Measurements from ENCODE around the gene RBAK. TPM values are rescaled to one million over a fixed set of nuclear protein-coding genes. Genes with fewer than 3 reads are reported as not detected.

RBAK gene
- total and polyA plus RNA-seq, 2 of the 4 experiments (the other 2 are of a cell fraction) = 2.8 to 8.1 TPM

DNA sequence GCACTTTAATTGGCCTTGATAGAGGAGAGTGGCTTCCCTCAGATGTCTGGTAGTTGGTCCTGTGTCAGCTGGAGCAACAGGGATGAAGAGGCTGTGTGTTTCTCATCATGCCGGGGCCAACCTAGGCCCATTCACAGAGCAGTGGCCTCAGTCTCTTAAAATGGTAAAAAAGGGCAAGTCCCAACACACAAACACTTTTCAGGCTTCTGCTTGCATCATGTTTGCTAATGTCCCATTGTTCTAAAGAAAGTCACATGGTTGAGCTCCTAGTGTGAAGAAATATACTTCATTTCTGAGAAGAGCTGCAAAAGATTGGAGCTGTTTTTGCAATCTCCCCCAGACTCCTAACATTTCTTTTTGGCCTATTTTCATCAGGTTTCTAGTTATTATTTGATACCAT, 40.6 kb upstream of the RBAK start:
- no TSS peak for BruUV-seq (replicated peaks)
- no peak overlapping the region for H3K9ac ChIP-seq (ENCODE audit: low read depth, low read length)
- TF ChIP-seq, protein P1, sequence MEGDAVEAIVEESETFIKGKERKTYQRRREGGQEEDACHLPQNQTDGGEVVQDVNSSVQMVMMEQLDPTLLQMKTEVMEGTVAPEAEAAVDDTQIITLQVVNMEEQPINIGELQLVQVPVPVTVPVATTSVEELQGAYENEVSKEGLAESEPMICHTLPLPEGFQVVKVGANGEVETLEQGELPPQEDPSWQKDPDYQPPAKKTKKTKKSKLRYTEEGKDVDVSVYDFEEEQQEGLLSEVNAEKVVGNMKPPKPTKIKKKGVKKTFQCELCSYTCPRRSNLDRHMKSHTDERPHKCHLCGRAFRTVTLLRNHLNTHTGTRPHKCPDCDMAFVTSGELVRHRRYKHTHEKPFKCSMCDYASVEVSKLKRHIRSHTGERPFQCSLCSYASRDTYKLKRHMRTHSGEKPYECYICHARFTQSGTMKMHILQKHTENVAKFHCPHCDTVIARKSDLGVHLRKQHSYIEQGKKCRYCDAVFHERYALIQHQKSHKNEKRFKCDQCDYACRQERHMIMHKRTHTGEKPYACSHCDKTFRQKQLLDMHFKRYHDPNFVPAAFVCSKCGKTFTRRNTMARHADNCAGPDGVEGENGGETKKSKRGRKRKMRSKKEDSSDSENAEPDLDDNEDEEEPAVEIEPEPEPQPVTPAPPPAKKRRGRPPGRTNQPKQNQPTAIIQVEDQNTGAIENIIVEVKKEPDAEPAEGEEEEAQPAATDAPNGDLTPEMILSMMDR (conservative IDR thresholded peaks at IDR 0.05; ENCODE audit: low read depth, low read length) = no peak
- TF ChIP-seq RAD21 (IDR thresholded peaks at IDR 0.05; ENCODE audit: low read length) = no peak
- no peak for TF ChIP-seq CEBPB (IDR thresholded peaks at IDR 0.05; ENCODE audit: low read depth, low read length)
- TF ChIP-seq, protein P2, sequence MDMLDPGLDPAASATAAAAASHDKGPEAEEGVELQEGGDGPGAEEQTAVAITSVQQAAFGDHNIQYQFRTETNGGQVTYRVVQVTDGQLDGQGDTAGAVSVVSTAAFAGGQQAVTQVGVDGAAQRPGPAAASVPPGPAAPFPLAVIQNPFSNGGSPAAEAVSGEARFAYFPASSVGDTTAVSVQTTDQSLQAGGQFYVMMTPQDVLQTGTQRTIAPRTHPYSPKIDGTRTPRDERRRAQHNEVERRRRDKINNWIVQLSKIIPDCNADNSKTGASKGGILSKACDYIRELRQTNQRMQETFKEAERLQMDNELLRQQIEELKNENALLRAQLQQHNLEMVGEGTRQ (IDR thresholded peaks at IDR 0.05; ENCODE audit: low read depth, low read length) = no peak
- TF ChIP-seq MXI1 (IDR thresholded peaks at IDR 0.05; ENCODE audit: borderline replicate concordance, low read depth, low read length) = no peak
- TF ChIP-seq BHLHE40 (IDR thresholded peaks at IDR 0.05; ENCODE audit: low read depth, low read length) = no peak
- no peak for TF ChIP-seq SMC3 (IDR thresholded peaks at IDR 0.05; ENCODE audit: low read depth, low read length)
- TF ChIP-seq RCOR1 (IDR thresholded peaks at IDR 0.05; ENCODE audit: insufficient replicate concordance, low read length) = no peak
- no peak for TF ChIP-seq MAZ (IDR thresholded peaks at IDR 0.05; ENCODE audit: borderline replicate concordance, low read depth, low read length)
- no peak for TF ChIP-seq RFX5 (IDR thresholded peaks at IDR 0.05; ENCODE audit: low read depth, low read length)
- TF ChIP-seq MAFK (IDR thresholded peaks at IDR 0.05; ENCODE audit: low read depth, low read length) = no peak
- no peak for TF ChIP-seq CHD1 (IDR thresholded peaks at IDR 0.05; ENCODE audit: low read depth, low read length)
- TF ChIP-seq, protein P3, sequence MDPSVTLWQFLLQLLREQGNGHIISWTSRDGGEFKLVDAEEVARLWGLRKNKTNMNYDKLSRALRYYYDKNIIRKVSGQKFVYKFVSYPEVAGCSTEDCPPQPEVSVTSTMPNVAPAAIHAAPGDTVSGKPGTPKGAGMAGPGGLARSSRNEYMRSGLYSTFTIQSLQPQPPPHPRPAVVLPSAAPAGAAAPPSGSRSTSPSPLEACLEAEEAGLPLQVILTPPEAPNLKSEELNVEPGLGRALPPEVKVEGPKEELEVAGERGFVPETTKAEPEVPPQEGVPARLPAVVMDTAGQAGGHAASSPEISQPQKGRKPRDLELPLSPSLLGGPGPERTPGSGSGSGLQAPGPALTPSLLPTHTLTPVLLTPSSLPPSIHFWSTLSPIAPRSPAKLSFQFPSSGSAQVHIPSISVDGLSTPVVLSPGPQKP (IDR thresholded peaks at IDR 0.05; ENCODE audit: borderline replicate concordance, low read depth, low read length) = no peak
- no peak for TF ChIP-seq FOS (IDR thresholded peaks at IDR 0.05; ENCODE audit: low read depth, low read length)
- intact Hi-C loops (cut with micrococcal nuclease) = no loop called here
- no peak overlapping the region for H2BK120ac ChIP-seq (ENCODE audit: low read depth, low read length)
- no peak overlapping the region for H3K4me3 ChIP-seq (ENCODE audit: insufficient read depth, low read depth, low read length)
- H3K18ac ChIP-seq (ENCODE audit: low read depth, low read length) = no peak overlapping the region
- peaks cover 13% of the 10 kb centered on the region for H3K36me3 ChIP-seq (ENCODE audit: control insufficient read depth, insufficient read depth, low read length)
- no peaks in the 10 kb centered on the region; a peak in 3 of 4 replicates for H3K79me1 ChIP-seq (ENCODE audit: low read depth in 1 of 2, low read length in 2 of 2)
- no peak for DNase-seq
- no peak overlapping the region for H3K23ac ChIP-seq (ENCODE audit: low read depth, low read length)
- no peak overlapping the region for H2AFZ ChIP-seq (replicated peaks; ENCODE audit: low read length, poor library complexity)
- H3K27me3 ChIP-seq (ENCODE audit: control insufficient read depth, insufficient read depth, low read length) = no peaks in the 10 kb centered on the region
- WGBS, 2 experiments (ENCODE audit: extremely low coverage in 2 of 2, insufficient read length in 1 of 2) = no CpG with 5 or more reads among the region's 1 CpG
- H2BK15ac ChIP-seq (ENCODE audit: low read depth, low read length) = no peak overlapping the region
- H2BK5ac ChIP-seq (ENCODE audit: low read depth, low read length, poor library complexity, severe bottlenecking) = no peak overlapping the region
- H4K20me1 ChIP-seq (ENCODE audit: insufficient read depth, low read length) = no peaks in the 10 kb centered on the region
- no peaks in the 10 kb centered on the region for H3K4me1 ChIP-seq (ENCODE audit: control insufficient read depth, insufficient read depth, low read length)
- H3K14ac ChIP-seq (replicated peaks; ENCODE audit: low read depth, low read length) = no peak overlapping the region
- POLR2A ChIA-PET (ENCODE audit: unreplicated experiment) = no interaction called here
- in situ Hi-C loops (cut with MboI; ENCODE audit: low sequenced_read_pairs) = no loop called here
- no peak overlapping the region for H4K8ac ChIP-seq (ENCODE audit: low read depth in 2 of 2, low read length in 2 of 2)
- H2AK9ac ChIP-seq (replicated peaks; ENCODE audit: low read depth, low read length, poor library complexity) = no peak overlapping the region
- H3K9me1 ChIP-seq (ENCODE audit: insufficient read depth, low read length) = no peaks in the 10 kb centered on the region
- CTCF ChIA-PET = no interaction called here
- no peak overlapping the region for H3K4ac ChIP-seq (ENCODE audit: low read depth, low read length)
- ATAC-seq (ENCODE audit: low read depth) = no peak
- no peak overlapping the region for H3K4me2 ChIP-seq (ENCODE audit: low read depth, low read length)
- H2BK20ac ChIP-seq (ENCODE audit: low read depth, low read length) = no peak overlapping the region
- no peak overlapping the region for H4K5ac ChIP-seq (ENCODE audit: low read depth, low read length)
- no peak overlapping the region for H2AK5ac ChIP-seq (ENCODE audit: low read depth, low read length)
- dilution Hi-C loops (cut with HindIII; ENCODE audit: low sequenced_read_pairs, unreplicated experiment) = no loop called here
- H4K91ac ChIP-seq (ENCODE audit: insufficient read depth, low read depth, low read length) = no peak overlapping the region
- H3K56ac ChIP-seq (ENCODE audit: extremely low read depth, insufficient read depth, low read length) = no peak overlapping the region
- H3K27ac ChIP-seq (ENCODE audit: insufficient read depth, low read length) = no peak overlapping the region
- no peaks in the 10 kb centered on the region for H3K9me3 ChIP-seq (ENCODE audit: control insufficient read depth, insufficient read depth, low read length)

Data from IMR-90 (cell line).